ENCODE results near the gene ZNF772.

ZNF772 gene

DNA sequence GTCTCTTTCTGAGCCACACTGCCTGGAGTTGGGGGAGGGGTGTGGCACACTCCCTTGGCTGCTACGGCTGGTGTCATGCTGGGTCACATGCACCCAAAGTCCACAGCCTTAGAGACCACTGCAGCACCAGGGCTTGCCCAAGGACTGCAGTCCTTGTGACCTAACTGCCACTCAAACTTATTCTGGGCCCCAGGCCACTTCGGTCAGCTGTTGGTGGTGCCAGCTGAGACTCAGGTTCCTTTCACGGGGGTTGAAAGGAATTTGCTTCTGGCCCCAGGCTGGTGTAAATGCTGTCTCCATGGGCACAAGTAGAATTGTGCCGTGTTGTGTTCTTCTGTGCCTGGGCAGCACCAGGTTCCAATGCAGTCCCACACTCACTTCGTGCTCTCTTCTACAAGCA, 10.9 kb downstream of the ZNF772 start:
- no peaks in the 10 kb centered on the region for H3K27me3 Mint-ChIP-seq
- H3K27ac Mint-ChIP-seq (ENCODE audit: low read depth): no peak overlapping the region
- peaks cover 1% of the 10 kb centered on the region for H3K36me3 Mint-ChIP-seq (ENCODE audit: insufficient read depth)
- no peak overlapping the region for H3K4me3 Mint-ChIP-seq
- H3K4me1 Mint-ChIP-seq: no peaks in the 10 kb centered on the region
- DNase-seq (ENCODE audit: low spot score in 2 of 2) (no peak), ATAC-seq (replicated peaks; ENCODE audit: extremely low read depth, poor library complexity, severe bottlenecking) (no peak)
- peaks cover 8% of the 10 kb centered on the region for H3K9me3 Mint-ChIP-seq

DNA sequence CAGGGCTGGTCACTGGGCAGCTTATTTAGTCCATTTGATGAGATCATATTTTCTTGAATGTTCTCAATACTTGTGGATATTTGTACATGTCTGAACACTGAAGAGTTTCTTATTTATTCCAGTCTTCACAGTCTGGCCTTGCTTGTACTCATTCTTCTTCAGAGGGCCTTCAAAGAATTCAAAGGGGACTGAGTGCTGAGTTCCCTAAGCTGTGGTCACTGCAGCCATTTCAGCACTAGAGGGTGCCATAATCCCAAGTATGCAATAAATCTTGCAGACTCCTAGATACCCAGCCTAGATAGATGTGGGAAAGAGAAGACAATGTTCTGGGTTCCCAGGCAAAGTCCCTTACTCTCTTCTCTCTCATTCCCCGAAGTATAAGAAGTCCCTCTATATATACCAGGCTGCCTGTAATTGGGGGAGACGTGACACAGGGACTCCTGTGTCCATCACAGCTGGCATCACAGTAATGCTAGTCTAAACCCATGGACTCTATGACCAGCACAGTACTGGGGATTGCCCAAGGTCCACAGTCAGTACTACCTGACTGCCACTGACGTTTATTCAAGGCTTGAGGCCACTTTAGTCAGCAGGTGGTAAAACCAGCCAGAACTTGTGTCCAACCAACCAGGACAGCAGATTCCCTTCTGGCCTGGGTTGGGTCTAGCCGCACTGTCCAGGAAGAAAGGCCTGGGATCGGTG, 11.5 kb downstream of the ZNF772 start:
- Mint-ChIP-seq H3K9me3 (peaks cover 6% of the 10 kb centered on the region), H3K4me3 (no peak overlapping the region), H3K27ac (ENCODE audit: low read depth) (no peak overlapping the region), H3K36me3 (ENCODE audit: insufficient read depth) (peaks cover 1% of the 10 kb centered on the region), H3K27me3 (no peaks in the 10 kb centered on the region), H3K4me1 (no peaks in the 10 kb centered on the region)
- DNase-seq (ENCODE audit: low spot score in 2 of 2) (peak in 1 of 2 donors; percentile 18), ATAC-seq (replicated peaks; ENCODE audit: extremely low read depth, poor library complexity, severe bottlenecking) (no peak)

DNA sequence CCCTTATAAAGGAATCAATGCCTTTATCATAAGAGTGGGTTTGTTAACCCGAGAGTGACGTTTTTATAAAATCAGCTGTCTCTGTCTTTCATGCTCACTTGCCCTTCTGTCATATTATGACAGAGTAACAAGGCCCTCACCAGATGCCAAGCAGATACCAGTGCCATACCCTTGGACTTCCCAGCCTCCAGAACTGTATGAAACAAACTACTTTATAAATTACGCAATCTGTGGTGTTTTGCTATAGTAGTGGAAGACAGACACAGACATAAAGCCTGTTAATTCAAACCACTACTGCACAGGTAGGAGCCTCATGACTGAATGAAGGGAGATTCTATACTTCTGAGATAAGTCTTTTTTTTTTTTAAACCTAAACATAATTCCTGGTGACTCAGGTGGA, 25.1 kb downstream of the ZNF772 start:
- Mint-ChIP-seq H3K27me3 (no peaks in the 10 kb centered on the region), H3K9me3 (peaks cover 8% of the 10 kb centered on the region), H3K4me1 (no peaks in the 10 kb centered on the region), H3K4me3 (no peak overlapping the region), H3K36me3 (ENCODE audit: insufficient read depth) (peaks cover 2% of the 10 kb centered on the region), H3K27ac (ENCODE audit: low read depth) (no peak overlapping the region)
- no peak for DNase-seq (ENCODE audit: low spot score in 2 of 2)
- ATAC-seq (replicated peaks; ENCODE audit: extremely low read depth, poor library complexity, severe bottlenecking): no peak

DNA sequence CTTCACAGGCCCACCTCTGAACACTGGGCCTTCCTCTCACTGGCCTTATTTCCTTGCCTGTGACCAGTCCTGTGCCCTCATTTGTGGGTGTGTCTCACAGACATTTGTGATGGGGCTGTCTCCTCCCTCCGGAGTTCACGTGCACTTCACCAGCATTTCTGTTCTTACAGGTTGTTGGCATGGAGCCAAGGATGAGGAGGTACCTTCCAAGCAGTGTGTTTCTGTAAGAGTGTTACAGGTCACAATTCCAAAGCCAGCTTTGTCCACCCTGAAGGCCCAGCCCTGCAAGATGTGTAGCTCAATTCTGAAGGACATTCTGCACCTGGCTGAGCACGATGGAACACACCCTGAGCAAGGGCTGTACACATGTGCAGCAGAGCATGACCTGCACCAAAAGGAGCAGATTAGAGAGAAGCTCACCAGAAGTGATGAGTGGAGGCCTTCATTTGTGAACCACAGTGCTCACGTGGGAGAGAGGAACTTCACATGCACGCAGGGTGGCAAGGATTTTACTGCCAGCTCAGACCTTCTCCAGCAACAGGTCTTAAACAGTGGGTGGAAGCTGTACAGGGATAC, 34.2 kb downstream of the ZNF772 start:
- Mint-ChIP-seq H3K27me3 (no peaks in the 10 kb centered on the region), H3K4me3 (no peak overlapping the region), H3K9me3 (peaks cover 5% of the 10 kb centered on the region), H3K27ac (ENCODE audit: low read depth) (no peak overlapping the region), H3K4me1 (peaks cover 20% of the 10 kb centered on the region), H3K36me3 (ENCODE audit: insufficient read depth) (peaks cover 4% of the 10 kb centered on the region)
- DNase-seq (ENCODE audit: low spot score in 2 of 2): no peak
- ATAC-seq (replicated peaks; ENCODE audit: extremely low read depth, poor library complexity, severe bottlenecking): no peak

DNA sequence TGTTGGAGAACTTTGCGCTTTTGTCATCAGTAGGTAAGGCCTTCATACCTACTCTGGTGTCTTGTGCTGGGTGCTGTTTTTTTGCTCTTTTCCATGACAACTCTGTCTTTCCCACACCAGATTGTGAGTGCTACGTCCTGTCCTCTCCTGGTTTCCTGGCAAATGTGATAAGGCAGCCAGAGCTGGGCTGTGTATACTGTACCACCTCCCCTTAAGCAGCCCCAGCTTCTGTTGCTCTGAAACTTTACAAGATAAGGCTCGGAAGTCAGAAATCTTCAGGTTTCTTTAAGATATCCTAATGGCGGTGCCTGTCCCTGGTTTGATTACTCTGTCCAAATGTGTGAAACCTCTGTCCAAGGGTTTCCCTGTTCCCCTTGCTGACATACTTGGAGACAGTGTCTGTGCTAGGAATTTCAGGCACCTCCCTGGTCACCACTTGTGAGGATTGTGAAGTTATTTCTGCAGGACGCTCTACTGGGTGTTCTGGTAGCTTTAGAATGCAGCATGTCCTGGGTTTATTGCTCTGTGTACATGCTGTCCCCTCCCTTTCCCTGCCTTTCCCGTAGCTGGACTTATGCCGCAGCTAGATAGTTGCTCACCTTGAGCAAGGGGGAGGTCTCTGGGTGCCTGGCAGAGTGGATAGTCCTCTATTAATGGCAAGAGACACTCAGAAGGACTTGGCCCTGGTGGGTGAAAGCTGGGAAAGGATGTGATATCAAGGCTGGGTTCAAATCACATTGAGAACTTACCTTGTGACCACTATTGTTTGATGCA, 35.2 kb downstream of the ZNF772 start:
- no peak overlapping the region for H3K27ac Mint-ChIP-seq (ENCODE audit: low read depth)
- no peak for ATAC-seq (replicated peaks; ENCODE audit: extremely low read depth, poor library complexity, severe bottlenecking)

DNA sequence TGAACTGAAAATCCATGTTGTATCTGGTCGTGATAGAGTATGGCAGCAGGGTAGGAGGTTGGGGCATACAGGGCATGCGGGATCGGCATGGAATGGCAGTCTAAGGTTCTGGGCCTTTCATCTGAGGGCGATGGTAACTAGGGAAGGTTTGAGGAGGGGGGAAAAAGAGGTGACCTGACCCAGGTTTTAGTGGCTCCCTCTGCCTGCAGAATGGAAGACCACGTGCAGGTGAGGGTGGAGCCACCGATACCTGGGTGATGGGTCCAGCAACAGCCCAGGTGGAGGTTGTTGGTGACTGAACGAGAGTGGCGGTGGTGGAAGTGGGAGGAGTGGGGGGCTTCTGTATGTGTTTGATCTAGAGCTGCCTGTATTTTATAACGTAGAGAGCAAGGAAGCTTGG, 38.4 kb downstream of the ZNF772 start:
- peaks cover 9% of the 10 kb centered on the region for H3K36me3 Mint-ChIP-seq (ENCODE audit: insufficient read depth)
- H3K27ac Mint-ChIP-seq (ENCODE audit: low read depth): no peak overlapping the region
- no peaks in the 10 kb centered on the region for H3K27me3 Mint-ChIP-seq
- H3K9me3 Mint-ChIP-seq: peaks cover 5% of the 10 kb centered on the region
- no peak for DNase-seq (ENCODE audit: low spot score in 2 of 2)
- H3K4me3 Mint-ChIP-seq: no peak overlapping the region
- peaks cover 43% of the 10 kb centered on the region for H3K4me1 Mint-ChIP-seq
- no peak for ATAC-seq (replicated peaks; ENCODE audit: extremely low read depth, poor library complexity, severe bottlenecking)

More for the DNA sequence above, 35.2 kb downstream of the ZNF772 start:
- Mint-ChIP-seq H3K4me3 (no peak overlapping the region), H3K27me3 (no peaks in the 10 kb centered on the region), H3K36me3 (ENCODE audit: insufficient read depth) (peaks cover 4% of the 10 kb centered on the region), H3K4me1 (peaks cover 20% of the 10 kb centered on the region), H3K9me3 (peaks cover 5% of the 10 kb centered on the region)
- no peak for DNase-seq (ENCODE audit: low spot score in 2 of 2)

DNA sequence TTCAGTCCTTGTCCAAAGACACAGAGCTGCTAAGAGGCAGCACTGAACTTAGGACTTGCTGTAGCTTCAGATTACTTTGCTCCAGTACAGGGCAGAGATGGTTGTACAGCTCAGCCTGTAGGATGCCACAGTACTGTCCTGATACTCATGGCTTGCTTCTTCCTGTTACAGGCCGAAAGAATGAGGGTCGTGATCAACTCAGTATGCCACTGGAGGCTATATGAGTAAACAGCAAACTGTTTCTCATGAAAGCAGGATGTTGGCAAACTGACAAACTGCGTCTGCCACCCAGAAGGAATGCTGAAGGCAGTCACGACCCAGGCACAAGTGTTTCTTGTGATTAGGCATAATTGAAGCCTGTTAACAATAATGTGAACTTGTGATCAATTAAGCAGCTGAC, 39.4 kb downstream of the ZNF772 start:
- Mint-ChIP-seq H3K9me3 (peaks cover 5% of the 10 kb centered on the region), H3K27ac (ENCODE audit: low read depth) (no peak overlapping the region), H3K4me3 (no peak overlapping the region), H3K36me3 (ENCODE audit: insufficient read depth) (peaks cover 5% of the 10 kb centered on the region), H3K4me1 (peaks cover 43% of the 10 kb centered on the region), H3K27me3 (no peaks in the 10 kb centered on the region)
- DNase-seq (ENCODE audit: low spot score in 2 of 2) (no peak), ATAC-seq (replicated peaks; ENCODE audit: extremely low read depth, poor library complexity, severe bottlenecking) (no peak)

DNA sequence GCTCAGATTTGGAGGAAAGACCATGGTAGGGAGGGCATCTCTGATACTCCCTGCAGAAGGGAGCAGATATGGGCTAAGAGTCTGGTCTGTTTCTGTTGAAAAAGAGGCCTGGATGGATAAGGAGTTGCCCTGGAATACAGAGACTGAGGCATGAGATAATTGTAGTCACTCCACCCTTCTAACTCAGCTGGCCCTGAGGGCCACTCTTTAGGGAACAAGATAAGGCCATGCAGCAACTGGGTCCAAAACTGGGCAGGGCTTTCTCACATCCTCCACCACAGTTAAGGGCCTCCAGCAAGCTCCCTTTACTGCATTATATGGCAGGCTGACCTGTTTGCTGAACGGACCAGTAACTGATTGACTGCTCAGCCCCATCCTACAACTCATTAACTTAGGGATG, 40.9 kb downstream of the ZNF772 start:
- Mint-ChIP-seq H3K4me3 (peak overlapping the region; percentile 91), H3K27me3 (no peaks in the 10 kb centered on the region), H3K27ac (ENCODE audit: low read depth) (no peak overlapping the region), H3K4me1 (peaks cover 43% of the 10 kb centered on the region), H3K36me3 (ENCODE audit: insufficient read depth) (peaks cover 6% of the 10 kb centered on the region), H3K9me3 (peaks cover 5% of the 10 kb centered on the region)
- no peak for DNase-seq (ENCODE audit: low spot score in 2 of 2)
- ATAC-seq (replicated peaks; ENCODE audit: extremely low read depth, poor library complexity, severe bottlenecking): no peak

DNA sequence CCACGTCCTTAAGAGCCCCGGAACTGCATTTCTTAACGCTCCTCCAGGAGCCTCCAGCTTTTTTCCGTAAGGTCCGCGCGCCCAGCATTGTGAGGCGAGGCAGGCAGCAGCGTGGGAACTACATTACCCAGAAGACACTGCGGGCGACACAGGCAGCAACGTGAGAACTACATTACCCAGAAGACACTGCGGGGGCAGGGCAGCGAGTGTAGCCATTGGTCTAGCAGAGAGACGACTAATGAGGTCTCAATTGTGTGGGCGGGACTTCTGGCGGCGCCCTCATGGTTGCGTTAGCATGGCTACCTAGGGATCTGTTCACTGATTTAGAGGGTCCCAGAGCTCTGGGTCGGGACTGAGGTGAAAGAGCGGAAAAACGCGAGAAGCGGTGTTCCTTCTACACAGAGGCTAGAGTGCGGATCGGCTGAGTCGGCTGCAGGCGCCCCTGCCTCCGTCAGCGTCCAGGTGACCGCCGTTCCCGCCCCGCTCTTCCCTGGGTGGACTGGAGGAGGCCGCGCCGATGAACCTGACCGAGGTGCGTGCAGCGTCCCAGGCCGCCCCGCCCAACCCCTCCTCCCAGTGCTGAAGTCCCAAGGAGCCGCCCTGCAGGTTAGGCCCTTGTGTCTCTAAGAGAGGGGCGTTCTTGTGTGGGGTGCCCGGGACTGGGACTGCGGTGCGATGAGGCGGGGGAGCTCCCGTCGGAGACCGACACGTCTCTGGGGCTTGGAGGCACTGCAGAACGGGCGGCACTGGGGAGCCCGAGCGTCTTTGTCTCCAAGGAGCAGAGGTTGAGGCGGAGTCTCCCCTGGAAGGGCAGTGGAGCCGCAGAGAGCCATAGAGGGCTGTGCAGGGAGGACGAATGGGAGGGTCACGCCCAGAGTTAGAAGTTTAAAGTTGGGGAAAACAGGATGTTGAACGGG, 42.0 kb downstream of the ZNF772 start, which contains the start of gene ZNF749:
ZNF749 (plus strand) TSS at position 264 of the 917 bp plus-strand sequence; CDS start at position 518, 254 bp downstream.
- ATAC-seq (replicated peaks; ENCODE audit: extremely low read depth, poor library complexity, severe bottlenecking) (peak; percentile 100), DNase-seq (ENCODE audit: low spot score in 2 of 2) (peak; percentile 95 to 96)
- Mint-ChIP-seq H3K27me3 (no peaks in the 10 kb centered on the region), H3K4me3 (peak within 1 kb of the TSS; percentile 91), H3K27ac (ENCODE audit: low read depth) (peak within 1 kb of the TSS; percentile 92), H3K36me3 (ENCODE audit: insufficient read depth) (peaks cover 6% of the 10 kb centered on the region), H3K9me3 (peaks cover 5% of the 10 kb centered on the region), H3K4me1 (peaks cover 39% of the 10 kb centered on the region)

DNA sequence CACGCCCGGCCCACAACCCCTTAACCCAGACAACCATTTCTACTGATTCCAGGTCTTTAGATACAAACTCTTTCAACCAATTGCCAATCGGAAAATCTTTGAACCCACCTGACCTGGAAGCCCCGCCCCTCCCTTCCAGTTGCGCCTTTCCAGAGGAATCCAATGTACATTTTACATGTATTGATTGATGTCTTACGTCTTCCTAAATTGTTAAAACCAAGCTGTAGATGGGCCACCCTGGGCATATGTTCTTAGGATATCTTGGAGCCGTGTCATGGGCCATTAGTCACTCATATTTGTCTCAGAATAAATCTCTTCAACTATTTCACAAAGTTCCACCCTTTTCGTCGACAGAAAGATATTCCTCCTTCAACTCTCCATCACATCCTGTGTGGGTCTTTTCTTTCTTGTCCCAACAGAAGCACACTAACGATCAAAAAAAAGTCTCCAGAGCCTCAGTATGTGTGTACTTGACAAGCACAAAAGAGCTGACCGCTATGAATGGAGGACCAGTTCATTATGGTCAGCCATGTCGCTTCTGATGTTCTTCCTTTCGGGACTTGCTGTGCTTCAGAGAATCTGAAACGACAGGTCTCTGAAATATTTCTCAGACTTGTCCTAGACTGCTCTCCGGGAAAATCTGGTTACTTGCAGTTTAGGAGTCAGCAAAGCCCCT, 42.8 kb downstream of the ZNF772 start:
- Mint-ChIP-seq H3K4me3 (peak overlapping the region; percentile 91), H3K27ac (ENCODE audit: low read depth) (peak overlapping the region; percentile 92), H3K27me3 (no peaks in the 10 kb centered on the region), H3K9me3 (peaks cover 5% of the 10 kb centered on the region), H3K4me1 (peaks cover 34% of the 10 kb centered on the region), H3K36me3 (ENCODE audit: insufficient read depth) (peaks cover 6% of the 10 kb centered on the region)
- DNase-seq (ENCODE audit: low spot score in 2 of 2) (no peak), ATAC-seq (replicated peaks; ENCODE audit: extremely low read depth, poor library complexity, severe bottlenecking) (no peak)

DNA sequence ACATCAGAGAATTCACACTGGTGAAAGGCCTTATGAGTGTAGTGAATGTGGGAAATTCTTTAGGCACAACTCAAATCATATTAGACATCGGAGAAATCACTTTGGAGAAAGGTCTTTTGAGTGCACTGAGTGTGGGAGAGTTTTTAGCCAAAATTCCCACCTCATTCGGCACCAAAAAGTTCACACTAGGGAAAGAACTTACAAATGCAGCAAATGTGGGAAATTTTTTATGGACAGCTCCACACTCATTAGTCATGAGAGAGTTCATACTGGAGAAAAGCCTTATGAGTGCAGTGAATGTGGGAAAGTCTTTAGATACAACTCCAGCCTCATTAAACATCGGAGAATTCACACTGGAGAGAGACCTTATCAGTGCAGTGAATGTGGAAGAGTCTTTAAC, 56.3 kb downstream of the ZNF772 start:
- no peak overlapping the region for H3K4me3 Mint-ChIP-seq
- no peak for DNase-seq (ENCODE audit: low spot score in 2 of 2)
- H3K27me3 Mint-ChIP-seq: no peaks in the 10 kb centered on the region
- peaks cover 19% of the 10 kb centered on the region for H3K9me3 Mint-ChIP-seq
- ATAC-seq (replicated peaks; ENCODE audit: extremely low read depth, poor library complexity, severe bottlenecking): no peak
- H3K27ac Mint-ChIP-seq (ENCODE audit: low read depth): no peak overlapping the region
- peaks cover 6% of the 10 kb centered on the region for H3K4me1 Mint-ChIP-seq
- H3K36me3 Mint-ChIP-seq (ENCODE audit: insufficient read depth): peaks cover 27% of the 10 kb centered on the region

DNA sequence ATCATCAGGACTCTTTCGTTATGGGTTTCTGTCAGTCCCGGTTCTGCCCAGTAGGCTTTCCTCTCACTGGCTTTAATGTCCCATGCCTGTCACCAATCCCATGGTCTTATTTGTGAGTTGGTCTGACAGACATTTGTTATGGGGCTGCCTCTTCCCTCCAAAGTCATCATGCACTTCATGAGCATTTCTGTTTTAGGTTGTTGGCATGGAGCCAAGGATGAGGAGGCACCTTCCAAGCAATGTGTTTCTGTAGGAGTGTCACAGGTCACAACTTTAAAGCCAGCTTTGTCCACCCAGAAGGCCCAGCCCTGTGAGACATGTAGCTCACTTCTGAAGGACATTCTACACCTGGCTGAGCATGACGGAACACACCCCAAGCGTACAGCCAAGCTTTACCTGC, 57.9 kb downstream of the ZNF772 start:
- no peak overlapping the region for H3K27ac Mint-ChIP-seq (ENCODE audit: low read depth)
- peaks cover 18% of the 10 kb centered on the region for H3K4me1 Mint-ChIP-seq
- DNase-seq (ENCODE audit: low spot score in 2 of 2): no peak
- H3K36me3 Mint-ChIP-seq (ENCODE audit: insufficient read depth): peaks cover 29% of the 10 kb centered on the region
- H3K9me3 Mint-ChIP-seq: peaks cover 29% of the 10 kb centered on the region
- H3K27me3 Mint-ChIP-seq: no peaks in the 10 kb centered on the region
- H3K4me3 Mint-ChIP-seq: no peak overlapping the region
- ATAC-seq (replicated peaks; ENCODE audit: extremely low read depth, poor library complexity, severe bottlenecking): no peak
